ENCODE measurements around the gene RNF144B.

DNA sequence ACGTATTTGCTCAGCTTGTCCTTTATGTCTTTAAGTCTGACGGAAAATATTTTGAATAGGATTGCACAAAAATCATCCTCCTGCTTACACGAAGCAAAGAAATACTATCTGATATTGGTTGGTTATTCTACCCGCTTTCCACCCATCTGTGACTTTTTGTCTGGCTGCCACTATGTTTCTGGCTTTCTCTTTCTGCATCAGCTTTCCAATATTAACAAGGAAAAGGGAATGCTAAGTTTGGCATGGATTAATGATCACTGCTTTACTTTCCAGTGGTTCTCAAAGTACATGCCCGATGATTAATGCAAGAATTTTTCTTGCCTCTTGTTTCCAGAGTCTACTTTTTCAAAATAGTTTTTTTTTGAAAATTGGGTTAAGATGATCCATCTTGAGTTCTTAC, 57.0 kb downstream of the RNF144B start:
- TF ChIP-seq EP300 (IDR thresholded peaks at IDR 0.05): no peak
- TF ChIP-seq, protein P1, sequence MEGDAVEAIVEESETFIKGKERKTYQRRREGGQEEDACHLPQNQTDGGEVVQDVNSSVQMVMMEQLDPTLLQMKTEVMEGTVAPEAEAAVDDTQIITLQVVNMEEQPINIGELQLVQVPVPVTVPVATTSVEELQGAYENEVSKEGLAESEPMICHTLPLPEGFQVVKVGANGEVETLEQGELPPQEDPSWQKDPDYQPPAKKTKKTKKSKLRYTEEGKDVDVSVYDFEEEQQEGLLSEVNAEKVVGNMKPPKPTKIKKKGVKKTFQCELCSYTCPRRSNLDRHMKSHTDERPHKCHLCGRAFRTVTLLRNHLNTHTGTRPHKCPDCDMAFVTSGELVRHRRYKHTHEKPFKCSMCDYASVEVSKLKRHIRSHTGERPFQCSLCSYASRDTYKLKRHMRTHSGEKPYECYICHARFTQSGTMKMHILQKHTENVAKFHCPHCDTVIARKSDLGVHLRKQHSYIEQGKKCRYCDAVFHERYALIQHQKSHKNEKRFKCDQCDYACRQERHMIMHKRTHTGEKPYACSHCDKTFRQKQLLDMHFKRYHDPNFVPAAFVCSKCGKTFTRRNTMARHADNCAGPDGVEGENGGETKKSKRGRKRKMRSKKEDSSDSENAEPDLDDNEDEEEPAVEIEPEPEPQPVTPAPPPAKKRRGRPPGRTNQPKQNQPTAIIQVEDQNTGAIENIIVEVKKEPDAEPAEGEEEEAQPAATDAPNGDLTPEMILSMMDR (IDR thresholded peaks at IDR 0.05): no peak

Data from gastroesophageal sphincter (tissue), 3 donors.